Fibroblast of skin of abdomen (primary cell): ENCODE data around the gene PCGF3.
"Not testable (repeated sequence)": the region's sequence is repeated elsewhere in the genome, so short reads cannot be mapped to it uniquely, and the experiment has no call there.

Source experiments
- DNase-seq: peaks from one replicate; pipeline ENCODE4 v3.0.0-alpha.2; 2013

PCGF3 gene

DNA sequence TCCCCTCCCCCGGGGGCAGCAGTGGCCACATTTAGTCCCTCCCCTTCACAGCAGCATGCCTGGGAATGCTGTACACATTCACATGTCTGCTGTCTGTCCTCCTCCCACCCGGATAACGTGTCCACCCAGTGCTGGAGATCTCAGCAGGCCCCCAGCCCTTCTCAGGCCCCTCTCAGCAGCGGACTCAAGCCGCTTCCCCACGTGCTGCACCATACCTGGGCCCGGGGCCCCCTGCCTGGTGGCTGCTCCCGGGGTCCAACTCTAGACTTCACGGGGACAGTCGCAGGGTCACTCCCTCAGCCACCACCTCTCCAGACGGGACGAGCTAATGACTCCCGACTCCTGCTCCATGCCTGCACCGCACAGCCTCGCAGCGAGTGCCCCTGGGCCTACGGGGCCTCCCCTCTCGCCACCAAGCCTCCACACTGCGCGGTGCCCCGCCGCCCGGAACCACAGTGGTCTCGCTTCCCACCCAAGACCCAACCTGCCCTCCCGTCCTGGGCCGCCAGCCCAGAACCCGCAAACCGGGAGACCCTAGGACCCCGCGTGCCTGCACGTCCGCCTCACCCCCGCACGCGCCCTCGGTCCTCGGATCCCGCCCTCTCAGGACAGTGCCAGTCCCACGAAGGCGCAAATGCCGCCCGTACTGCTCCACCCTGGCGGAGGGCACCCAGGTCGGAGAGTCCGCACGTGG, 1.3 kb upstream of the PCGF3 start:
- no peak for DNase-seq

DNA sequence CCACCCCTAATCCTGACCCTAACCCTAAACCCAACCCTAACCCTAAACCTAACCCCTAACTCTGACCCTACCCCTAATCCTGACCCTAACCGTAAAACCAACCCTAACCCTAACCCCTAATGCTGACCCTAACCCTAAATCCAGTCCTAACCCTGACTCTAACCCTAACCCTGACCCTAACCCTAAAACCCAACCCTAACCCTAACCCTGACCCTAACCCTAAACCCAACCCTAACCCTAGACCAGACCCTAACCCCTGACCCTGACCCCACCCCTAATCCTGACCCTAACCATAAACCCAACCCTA, 708 bp upstream of the PCGF3 start:
- no peak for DNase-seq

DNA sequence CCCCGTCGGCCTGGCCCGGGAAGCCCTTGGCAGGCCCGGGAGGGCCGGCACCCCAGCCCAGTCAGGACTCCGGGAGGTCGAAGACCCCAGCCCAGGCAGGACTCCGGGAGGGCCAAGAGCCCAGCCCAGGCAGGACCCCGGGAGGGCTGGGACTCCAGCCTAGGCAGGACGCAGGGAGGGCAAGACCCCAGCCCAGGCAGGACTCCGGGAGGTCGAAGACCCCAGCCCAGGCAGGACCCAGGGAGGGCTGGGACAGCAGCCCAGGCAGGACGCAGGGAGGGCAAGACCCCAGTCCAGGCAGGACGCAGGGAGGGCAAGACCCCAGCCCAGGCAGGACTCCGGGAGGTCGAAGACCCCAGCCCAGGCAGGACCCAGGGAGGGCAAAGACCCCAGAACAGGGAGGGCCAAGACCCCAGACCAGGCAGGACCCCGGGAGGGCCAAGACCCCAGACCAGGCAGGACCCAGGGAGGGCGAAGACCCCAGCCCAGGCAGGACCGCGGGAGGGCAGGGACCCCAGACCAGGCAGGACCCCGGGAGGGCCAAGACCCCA, 526 bp downstream of the PCGF3 start:
- not testable (repeated sequence) for DNase-seq

DNA sequence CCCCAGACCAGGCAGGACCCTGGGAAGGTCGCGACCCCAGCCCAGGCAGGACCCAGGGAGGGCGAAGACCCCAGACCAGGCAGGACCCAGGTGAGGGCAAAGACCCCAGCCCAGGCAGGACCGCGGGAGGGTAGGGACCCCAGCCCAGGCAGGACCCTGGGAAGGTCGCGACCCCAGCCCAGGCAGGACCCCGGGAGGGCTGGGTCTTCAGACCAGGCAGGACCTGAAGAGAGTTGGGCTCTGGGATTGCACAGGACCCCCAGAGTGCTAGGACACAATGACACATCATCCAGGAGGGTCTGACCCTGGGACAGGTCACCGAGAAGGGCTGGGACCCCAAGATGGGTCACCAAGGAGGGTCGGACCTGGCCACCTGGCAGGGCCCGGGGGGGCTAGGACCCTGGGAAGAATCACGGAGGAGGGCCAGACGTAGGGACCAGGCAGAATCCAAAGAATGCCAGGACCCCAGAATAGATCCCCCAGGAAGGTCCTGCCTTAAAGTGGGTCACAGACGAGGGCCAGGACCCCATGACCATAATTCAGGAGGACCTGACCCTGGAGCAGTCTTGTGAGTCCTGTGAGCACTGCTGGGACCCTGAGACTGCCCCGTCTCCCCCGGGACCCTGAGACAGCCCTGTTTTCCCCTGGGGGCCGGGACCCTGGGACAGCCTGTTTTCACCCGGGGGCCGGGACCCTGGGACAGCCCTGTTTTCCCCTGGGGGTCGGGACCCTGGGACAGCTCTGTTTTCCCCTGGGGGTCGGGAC, 1.4 kb downstream of the PCGF3 start:
- no peak for DNase-seq

DNA sequence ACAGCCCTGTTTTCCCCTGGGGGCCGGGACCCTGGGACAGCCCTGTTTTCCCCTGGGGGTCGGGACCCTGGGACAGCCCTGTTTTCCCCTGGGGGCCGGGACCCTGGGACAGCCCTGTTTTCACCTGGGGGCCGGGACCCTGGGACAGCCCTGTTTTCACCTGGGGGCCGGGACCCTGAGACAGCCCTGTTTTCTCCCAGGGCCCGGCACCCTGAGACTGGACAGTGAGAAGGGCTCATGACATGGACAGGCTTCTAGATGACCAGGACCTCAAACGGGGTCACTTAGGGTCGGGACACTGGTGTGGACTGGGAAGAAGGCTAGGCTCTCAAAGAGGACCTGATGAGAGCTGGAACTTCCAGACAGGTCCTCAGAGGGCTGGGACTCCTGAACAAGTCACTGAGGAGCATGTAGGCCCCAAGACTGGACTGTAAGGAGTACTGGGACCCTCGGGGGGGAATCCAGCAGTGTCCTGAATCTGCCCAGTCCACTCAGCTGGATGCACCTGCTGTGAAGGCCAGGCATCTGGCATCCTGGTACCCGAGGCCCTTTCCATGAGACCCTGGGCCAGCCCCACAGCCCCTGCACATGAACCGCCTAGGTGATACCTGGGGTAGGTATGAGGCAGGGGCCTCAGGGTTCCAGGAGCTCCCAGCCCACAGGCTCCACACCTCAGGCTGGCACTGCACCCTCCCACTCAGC, 2.4 kb downstream of the PCGF3 start:
- no peak for DNase-seq

DNA sequence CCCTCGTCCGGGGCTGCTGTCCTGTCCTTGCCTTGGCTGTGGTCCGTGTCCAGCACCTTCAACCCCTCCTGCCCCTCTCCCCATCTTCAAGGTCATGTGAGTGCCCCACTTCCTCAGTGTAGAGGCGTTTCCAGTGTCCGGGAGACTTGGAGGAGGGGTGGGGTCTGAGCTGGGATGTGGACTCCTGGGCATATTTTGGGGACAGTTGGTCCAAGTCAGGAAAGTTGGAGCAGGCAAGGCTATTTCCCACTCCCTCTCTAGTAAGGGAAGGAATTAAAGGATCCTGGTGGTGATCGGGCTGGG, 3.0 kb downstream of the PCGF3 start:
- no peak for DNase-seq

DNA sequence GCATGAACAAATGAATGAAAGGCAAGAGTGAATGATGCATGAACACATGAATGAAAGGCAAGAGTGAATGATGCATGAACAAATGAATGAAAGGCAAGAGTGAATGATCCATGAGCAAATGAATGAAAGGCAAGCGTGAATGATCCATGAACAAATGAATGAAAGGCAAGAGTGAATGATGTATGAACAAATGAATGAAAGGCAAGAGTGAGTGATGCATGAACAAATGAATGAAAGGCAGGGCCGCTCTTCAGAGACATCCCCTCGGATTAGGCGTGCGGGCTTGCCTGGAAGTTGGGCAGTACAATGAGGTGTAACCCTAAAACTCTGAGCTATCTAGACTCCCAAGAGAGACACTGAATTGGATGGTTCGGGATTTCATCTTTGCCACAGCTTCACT, 3.7 kb downstream of the PCGF3 start:
- DNase-seq = no peak

DNA sequence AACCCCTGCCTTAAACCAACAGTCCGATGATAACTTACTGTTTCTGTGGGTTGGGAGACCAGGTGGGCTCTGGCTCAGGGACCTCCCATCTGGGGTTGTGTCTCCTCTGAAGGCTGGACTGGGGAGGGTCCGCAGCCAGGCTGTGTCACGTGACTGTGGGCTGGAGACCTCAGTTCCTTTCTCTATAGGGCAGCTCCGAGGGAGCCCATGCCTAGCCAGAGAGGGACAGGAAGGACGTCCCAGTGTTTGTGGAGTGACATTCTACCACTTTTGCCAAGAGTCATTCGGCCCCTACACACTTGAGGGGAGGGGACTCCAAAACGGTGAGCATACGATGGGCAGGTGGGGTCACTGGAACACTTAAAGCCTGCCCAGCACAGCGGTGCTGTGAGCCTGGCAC, 4.5 kb downstream of the PCGF3 start:
- no peak for DNase-seq

DNA sequence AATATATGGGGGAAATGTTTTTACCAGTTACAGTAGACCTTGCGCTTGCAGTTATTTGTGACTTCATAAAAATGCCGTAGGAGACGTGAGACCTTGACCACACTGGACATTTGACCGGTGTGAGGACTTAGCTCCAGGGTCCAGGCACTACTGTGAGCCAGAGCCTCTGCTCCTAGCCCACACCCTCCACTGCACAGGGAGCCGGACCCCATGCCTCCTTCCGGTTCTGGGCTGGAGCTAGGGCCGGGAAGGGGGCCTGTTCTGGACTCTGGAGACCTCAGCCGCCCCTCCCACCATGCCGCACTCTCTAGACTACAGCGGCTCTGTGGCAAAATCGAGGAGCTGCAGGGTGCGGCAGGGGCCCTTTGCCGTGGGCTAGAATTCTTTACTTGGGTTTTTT, 5.3 kb downstream of the PCGF3 start:
- DNase-seq = no peak

DNA sequence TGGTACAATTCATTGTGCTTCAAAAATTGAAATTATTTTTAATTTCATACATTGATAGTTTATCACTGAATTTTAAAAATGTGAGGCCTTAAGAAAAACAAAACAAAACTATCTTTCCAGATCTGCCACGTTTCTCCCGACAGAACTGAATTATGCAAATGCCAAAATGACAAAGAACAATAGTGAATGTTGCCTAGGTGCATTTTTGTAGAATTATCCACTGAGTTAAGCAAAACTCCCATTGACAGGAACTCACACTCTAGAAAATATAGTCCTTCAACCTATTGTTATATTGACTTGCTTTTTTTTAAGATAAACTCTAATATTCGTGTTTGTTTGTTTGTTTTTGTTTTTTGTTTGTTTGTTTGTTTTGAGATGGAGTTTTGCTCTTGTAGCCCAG, 6.5 kb downstream of the PCGF3 start:
- DNase-seq = no peak

DNA sequence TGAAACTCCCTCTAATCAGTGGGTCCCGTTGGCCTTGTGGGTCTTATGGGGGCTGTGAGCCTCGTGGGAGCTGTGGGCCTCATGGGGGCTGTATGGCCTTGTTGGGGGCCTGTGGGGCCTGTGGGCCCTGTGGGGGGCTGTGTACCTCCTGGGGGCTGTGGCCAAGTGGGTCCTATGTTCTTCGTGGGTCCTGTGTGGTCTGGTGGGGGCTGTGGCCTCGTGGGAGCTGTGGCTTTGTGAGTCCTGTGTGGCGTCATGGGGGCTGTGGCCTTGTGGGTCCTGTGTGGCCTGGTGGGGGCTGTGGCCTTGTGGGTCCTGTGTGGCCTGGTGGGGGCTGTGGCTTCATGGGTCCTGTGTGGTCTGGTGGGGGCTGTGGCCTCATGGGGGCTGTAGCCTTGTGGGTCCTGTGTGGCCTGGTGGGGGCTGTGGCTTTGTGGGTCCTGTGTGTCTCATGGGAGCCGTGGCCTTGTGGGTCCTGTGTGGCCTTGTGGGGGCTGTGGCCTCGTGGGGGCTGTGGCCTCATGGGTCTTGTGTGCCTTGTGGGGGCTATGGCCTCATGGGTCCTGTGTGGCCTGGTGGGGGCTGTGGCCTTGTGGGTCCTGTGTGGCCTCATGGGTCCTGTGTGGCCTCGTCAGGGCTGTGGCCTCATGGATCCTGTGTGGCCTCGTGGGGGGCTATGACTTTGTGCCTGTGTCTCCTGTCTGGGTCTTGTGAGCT, 7.4 kb downstream of the PCGF3 start:
- no peak for DNase-seq

DNA sequence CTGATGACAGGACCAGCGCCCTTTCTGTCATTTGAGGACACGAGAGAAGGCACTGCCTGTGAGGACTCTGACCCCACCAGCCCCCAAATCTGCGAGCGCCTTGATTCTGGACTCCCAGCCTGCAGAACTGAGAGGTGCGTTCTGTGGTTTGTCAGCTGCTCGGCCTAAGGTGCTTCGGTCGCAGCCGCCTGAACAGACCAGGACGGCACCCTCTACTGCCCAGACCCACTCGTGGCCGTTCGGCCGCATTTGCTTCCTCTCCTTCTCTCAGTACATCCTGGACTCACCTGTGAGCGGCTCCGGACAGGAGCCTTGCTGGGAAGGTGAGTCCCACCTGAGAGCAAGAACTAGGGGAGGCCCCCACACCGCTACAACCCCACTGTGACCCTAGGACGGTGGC, 8.5 kb downstream of the PCGF3 start:
- DNase-seq = no peak

DNA sequence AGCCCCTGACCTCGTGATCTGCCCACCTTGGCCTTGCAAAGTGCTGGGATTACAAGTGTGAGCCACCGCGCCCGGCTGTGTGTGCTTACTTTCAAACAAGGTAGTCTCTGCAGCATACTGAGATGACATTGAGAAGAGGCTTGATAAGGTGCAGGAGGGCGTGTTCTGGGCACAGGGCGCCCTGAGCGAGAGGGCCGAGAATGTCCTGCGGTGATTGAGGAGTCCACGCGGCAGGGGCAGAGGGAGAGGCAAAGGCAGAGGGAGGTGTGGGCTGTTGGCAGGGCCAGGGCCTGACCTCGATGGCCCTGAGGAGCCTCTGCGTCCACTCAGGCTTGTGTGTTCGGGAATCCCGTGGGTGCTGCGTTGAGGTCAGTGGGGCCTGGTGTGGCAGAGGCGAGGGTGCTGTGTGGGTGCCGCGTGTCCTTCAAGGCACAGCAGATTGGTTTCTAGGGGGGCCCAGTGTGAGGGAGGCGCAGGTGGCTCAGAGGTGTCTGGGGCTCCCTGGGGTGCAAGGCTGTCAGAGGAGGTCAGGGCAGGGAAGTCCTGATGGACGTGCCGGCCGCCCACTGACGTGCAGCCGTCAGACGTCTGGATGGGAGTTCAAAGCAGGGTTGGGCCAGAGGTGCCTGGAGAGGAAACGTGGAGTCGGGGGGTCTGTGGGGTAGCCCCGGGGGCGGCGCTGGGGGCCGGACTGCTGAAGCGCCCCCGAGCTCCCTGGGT, 12.1 kb downstream of the PCGF3 start:
- DNase-seq = no peak

DNA sequence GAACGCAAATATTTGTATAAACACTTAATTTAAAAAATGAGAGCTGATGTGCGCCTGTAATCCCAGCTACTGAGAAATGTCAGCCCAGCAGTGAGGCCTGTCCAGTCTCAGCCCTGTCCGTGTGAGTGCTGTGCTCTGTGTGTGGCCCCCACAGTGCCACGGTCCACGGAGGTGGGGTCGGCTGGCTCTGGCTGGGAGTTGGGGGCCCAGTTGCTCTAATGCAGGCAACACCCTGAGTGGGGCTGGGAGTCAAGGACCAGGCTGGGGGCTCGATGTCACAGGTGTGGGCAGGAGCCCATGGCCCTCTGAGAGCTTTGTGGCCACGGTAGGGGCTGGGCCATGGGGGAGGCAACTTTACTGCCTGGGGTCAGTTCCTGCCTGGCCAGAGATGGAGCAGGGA, 12.8 kb downstream of the PCGF3 start:
- no peak for DNase-seq

DNA sequence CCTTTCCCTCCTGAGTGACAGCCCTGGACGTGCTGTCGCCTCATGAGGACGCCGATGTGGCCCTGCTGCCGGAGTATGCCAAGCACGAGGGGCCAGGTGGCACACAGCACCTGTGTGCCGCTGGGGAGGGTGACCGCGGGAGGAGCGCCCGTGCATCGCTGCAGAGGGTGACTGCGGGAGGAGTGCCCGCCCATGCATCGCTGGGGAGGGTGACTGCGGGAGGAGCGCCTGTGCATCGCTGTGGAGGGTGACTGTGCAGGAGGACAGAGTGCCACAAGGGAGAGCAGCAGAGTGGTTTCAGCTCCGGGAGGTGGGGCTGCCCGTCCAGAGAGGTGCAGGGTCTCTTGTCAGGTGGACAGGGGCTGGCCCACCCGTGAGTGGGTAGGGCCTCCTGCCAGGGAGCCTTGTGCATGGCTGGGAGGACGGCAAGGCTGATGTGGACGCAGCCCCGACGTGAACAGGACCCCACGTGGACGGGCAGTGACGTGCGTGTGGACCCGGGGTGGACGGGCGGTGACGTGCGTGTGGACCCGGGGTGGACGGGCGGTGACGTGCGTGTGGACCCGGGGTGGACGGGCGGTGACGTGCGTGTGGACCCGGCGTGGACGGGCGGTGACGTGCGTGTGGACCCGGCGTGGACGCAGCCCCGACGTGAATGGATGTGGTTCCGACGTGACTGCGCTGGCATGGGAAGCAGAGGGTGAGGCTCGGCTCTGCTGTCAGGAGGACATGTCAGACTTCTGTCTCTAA, 14.7 kb downstream of the PCGF3 start:
- no peak for DNase-seq

DNA sequence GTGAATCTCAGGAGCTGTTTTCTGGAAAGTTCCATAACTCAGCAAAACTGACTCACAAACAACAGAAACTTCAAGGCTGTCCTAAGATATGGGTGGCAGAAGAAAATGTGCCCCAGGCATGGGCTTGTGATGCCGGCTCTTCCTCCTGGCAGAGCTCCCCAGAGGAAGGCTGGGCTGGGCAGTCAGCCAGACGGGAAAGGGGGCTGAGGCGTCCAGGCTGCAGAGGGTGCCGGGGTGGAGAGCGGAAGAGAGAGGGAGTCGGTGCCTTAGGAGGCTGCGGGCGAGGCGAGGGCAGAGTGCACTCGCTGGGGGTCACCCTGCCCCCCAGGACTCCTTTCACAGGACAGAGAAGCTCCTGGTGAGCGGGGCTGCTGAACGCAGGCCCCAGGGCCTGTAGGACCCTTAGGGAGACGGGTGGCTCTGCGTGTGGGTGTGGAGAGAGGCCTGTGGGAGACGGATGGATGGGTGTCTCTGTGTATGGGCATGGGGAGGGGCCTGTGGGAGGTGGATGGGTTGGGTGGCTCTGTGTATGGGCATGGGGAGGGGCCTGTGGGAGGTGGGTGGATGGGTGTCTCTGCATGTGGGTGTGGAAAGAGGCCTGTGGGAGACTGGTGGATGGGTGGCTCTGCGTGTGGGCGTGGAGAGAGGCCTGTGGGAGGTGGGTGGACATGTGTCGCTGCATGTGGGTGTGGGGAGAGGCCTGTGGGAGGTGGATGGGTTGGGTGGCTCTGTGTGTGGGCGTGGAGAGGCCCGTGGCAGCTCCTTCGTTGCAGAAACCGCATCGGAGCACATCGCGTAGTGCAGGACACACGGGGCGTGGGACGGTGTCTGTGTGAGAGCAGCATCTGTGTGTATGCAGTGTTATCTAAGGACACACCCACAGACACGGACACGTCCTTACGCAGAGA, 15.9 kb downstream of the PCGF3 start:
- DNase-seq = no peak

DNA sequence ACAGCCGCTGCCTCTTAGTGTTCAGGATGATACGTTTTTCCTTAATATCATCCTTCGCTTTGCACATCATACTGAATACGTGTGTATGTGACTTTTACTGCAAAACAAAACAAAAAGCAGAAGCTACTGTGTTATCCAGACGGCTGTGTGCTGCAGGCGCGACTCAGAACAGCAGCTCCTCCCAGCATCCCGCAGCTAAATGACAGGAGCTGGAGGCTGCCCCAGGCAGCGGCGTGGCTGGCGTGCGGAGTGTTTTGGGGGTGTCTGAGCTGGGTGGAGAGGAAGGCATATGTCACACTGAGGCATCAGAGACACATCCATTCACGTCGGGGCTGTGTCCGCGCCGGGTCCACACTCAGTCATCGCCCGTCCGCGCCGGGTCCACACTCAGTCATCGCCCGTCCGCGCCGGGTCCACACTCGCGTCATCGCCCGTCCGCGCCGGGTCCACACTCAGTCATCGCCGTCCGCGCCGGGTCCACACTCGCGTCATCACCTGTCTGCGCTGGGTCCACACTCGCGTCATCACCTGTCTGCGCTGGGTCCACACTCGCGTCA, 16.6 kb downstream of the PCGF3 start:
- no peak for DNase-seq

DNA sequence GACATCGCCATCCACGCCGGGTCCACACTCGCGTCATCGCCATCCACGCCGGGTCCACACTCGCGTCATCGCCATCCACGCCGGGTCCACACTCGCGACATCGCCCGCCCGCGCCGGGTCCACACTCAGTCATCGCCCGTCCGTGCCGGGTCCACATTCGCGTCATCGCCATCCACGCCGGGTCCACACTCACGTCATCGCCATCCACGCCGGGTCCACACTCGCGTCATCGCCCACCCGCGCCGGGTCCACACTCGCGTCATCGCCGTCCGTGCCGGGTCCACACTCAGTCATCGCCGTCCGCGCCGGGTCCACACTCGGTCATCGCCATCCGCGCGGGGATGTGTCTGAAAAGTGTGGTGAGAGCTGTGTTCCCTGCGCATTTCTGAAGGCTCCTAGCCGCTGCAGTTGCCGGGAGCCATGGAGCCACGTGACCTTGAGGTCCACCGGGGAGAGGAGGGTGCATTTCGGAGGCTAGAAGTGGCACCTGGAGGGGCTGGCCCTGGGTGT, 17.3 kb downstream of the PCGF3 start:
- DNase-seq = no peak

DNA sequence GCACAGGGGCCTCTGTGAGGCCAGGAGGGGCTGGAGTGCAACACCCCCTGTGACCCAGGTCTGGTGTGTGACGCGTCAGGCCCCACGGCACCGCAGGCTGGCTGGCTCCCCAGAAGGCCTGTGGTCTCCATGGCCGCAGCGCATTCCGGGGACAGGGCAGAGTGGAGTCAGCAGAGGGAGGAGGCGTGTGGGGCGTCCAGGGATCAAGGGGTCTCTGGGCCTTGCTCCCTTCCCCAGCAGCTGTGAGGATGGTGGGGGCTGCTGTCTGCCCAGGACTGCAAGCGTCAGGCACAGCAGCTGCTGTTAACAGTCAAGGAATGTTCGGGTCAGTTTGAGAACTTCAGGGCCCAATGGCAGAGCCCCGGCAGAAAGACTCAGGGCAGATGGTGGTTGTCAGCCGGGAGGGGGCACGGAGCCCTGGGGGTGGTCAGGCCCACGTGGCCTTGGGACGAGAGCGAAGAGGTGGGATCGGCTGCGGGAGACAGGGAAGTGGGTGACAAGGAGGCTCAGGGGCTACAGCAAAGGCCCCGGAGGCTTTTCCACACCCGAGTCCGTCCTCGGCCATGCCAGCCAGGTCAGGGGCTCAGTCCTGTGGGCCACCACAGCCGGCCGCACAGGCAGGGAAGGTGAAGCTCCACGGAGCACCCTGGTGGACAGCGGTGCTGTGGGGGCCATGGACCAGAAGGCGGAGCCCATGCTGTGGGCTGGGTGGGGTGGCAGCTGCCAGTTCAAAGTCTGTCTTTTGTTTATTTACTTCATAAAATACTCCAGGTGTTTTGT, 18.3 kb downstream of the PCGF3 start:
- no peak for DNase-seq
